ENCODE data around the gene CTIF. TPM values are rescaled to one million over a fixed set of nuclear protein-coding genes. Genes with fewer than 3 reads are reported as not detected.

The CTIF gene
- total and polyA plus RNA-seq, 11 donors, result 21.2 to 93.0 (median 68.0) TPM

DNA sequence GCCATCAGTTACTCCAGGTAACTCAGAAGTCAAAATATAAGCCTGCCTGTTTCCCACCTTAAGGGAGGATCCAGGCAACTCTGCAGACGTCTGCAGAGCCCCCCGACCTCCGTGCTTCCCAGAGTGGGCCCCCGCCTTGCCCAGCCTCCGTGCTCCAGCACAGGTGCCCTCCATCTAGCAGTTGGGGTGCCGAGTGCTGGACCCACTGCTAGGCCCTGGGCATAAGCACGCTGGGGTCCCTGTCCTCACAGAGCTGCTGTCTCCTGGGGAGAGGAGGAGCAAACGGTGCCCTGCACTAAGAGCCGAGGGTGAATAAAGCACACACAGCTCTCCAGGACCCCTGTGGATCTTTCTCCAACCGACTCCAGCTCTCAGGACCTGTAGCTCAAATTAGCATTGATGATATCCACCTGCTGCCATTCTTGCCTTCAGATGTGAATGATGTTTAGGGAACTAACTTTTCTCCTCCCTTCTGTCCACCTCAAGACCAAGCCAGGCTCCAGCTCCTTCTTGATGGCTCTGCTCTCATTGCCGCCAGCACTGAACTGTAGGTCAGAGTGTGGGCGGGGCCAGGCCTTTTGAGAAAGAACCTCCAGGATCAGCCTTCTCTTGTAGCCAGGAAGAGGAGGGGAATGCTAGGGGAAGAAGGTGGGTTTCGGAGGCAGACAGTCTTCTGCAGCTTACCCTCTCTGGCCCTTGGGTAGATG lies 290.8 kb downstream of the CTIF start:
- H3K27ac ChIP-seq, result peak overlapping the region in 2 of 12 donors; percentile 61 to 69
- intact Hi-C loops (cut with DNase I), result no loop called here
- DNase-seq (peak in 4 of 5 donors; percentile 19 to 56 (median 26)), ATAC-seq (no peak)
- peaks cover 7 to 88% (median 69%) of the 10 kb centered on the region in 12 donors for H3K4me1 ChIP-seq
- H3K9me3 ChIP-seq, result no peaks in the 10 kb centered on the region
- H3K36me3 ChIP-seq, result peaks cover 0 to 6% (median 0%) of the 10 kb centered on the region in 9 donors
- TF ChIP-seq CTCF (IDR thresholded peaks at IDR 0.05), result no peak
- TF ChIP-seq POLR2A (IDR thresholded peaks at IDR 0.05), result no peak
- WGBS, 4 donors, result 87 to 94% (median 90%) methylated on average over 8 to 13 of the region's 13 CpGs
- no peak overlapping the region for H3K4me3 ChIP-seq
- no peaks in the 10 kb centered on the region for H3K27me3 ChIP-seq

GRCh38 chr18:48831113-48831759 lies 292.4 kb downstream of the CTIF start:
- intact Hi-C loops (cut with DNase I), result no loop called here
- TF ChIP-seq CTCF (IDR thresholded peaks at IDR 0.05), result no peak
- TF ChIP-seq POLR2A (IDR thresholded peaks at IDR 0.05), result no peak
- Histone ChIP-seq H3K9me3 (no peaks in the 10 kb centered on the region), H3K4me3 (no peak overlapping the region), H3K4me1 (peaks cover 0 to 89% (median 59%) of the 10 kb centered on the region in 12 donors), H3K27me3 (no peaks in the 10 kb centered on the region), H3K36me3 (peaks cover 0 to 6% (median 0%) of the 10 kb centered on the region in 9 donors), H3K27ac (no peak overlapping the region)
- ATAC-seq, result no peak
- WGBS, 4 donors, result 94 to 99% (median 96%) methylated on average over 9 of the region's 9 CpGs
- DNase-seq, result peak in 2 of 5 donors; percentile 14 to 18

- ATAC-seq, result no peak
- TF ChIP-seq POLR2A (IDR thresholded peaks at IDR 0.05) (no peak), CTCF (IDR thresholded peaks at IDR 0.05) (no peak)
- Histone ChIP-seq H3K4me1 (peaks cover 0 to 91% (median 54%) of the 10 kb centered on the region in 12 donors), H3K27ac (no peak overlapping the region), H3K9me3 (no peaks in the 10 kb centered on the region), H3K36me3 (peaks cover 0 to 6% (median 0%) of the 10 kb centered on the region in 9 donors), H3K4me3 (no peak overlapping the region), H3K27me3 (no peaks in the 10 kb centered on the region)
- intact Hi-C loops (cut with DNase I), result no loop called here
- WGBS, 4 donors, result 91 to 94% (median 92%) methylated on average over 6 of the region's 6 CpGs
- DNase-seq, result peak in 1 of 5 donors; percentile 20
Measured at GRCh38 chr18:48831802-48832201, 293.0 kb downstream of the CTIF start.

Measured in heart left ventricle (tissue), 16 donors.